ENCODE data around the gene AP2A2. TPM values are rescaled to one million over a fixed set of nuclear protein-coding genes. Genes with fewer than 3 reads are reported as not detected.

The AP2A2 gene
- total RNA-seq, 4 donors from 2014 or later: 49.5 to 82.6 (median 72.2) TPM

DNA sequence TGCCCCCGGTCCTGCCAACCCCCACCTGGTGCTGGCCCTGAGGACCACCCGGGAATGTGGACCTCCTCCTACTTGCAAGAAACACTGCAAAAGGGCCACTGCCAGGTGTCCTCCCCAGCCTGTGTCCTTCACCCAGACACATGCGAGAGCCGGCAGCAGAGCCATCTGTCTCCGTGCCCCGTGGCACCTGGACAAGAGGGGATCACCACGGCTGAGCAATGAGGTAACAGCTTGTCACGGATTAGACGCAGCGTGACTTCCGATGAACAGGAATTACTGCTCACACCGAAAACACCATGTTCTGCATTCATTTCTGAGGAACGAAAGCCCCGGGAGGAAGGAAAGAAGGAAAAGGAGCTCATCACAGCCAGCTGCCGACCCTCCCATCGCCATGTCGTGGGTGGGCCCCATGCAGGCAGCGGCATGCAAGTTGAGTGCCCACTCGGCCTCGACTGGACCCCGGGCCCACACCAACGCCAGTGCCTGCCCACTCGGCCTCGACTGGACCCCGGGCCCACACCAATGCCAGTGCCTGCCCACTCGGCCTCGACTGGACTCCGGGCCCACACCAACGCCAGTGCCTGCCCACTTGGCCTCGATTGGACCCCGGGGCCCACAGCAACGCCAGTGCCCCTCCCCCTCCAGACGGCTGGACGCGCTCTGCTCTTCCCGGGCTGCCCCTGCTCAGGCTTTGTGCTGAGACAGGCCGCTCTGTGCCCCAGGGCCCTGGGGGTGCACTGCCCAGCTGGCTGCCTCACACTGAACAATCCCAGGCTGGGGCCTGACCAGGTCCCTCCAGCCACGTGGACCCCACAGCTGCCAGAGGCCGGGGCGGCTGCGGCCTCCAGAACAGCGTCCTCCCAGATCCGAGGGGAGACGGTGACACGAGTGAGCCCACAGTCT lies 37.1 kb upstream of the AP2A2 start:
- H3K27ac ChIP-seq (replicated peaks in 1 of 4): no peak overlapping the region
- H3K36me3 ChIP-seq: peaks cover 0 to 68% (median 41%) of the 10 kb centered on the region in 4 donors
- TF ChIP-seq EP300 (IDR thresholded peaks at IDR 0.05) (no peak), POLR2AphosphoS5 (IDR thresholded peaks at IDR 0.05) (no peak), POLR2A (IDR thresholded peaks at IDR 0.05; ENCODE audit: low read depth) (no peak)
- TF ChIP-seq, protein P1, sequence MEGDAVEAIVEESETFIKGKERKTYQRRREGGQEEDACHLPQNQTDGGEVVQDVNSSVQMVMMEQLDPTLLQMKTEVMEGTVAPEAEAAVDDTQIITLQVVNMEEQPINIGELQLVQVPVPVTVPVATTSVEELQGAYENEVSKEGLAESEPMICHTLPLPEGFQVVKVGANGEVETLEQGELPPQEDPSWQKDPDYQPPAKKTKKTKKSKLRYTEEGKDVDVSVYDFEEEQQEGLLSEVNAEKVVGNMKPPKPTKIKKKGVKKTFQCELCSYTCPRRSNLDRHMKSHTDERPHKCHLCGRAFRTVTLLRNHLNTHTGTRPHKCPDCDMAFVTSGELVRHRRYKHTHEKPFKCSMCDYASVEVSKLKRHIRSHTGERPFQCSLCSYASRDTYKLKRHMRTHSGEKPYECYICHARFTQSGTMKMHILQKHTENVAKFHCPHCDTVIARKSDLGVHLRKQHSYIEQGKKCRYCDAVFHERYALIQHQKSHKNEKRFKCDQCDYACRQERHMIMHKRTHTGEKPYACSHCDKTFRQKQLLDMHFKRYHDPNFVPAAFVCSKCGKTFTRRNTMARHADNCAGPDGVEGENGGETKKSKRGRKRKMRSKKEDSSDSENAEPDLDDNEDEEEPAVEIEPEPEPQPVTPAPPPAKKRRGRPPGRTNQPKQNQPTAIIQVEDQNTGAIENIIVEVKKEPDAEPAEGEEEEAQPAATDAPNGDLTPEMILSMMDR (IDR thresholded peaks at IDR 0.05): no peak
- no peaks in the 10 kb centered on the region for H3K27me3 ChIP-seq
- WGBS: 94% methylated on average over 32 of the region's 45 CpGs
- no peak for DNase-seq (ENCODE audit: extremely low spot score)
- H3K4me1 ChIP-seq: no peaks in the 10 kb centered on the region
- H3K9me3 ChIP-seq: no peaks in the 10 kb centered on the region
- no peak overlapping the region for H3K4me3 ChIP-seq
- intact Hi-C loops (cut with DNase I): no loop called here

DNA sequence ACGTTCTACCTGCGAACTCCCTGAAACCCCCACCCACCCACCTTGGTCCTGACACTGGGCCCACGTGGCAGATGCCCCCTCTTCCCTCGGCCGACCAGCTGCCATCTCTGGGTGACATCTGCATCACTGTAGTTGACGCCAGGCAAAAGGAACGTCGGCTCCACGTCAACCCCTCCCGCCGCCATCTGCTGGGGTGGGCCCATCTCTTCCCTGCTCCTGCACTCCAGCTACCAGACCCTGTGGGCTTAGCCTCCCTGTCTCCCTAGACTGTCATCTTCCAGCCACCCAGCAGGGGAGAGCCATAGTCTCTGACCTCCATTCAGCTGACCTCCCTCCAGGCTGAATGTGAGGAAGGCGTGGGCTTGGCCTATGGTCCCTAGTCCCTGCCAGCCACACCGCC lies 36.4 kb upstream of the AP2A2 start:
- intact Hi-C loops (cut with DNase I): no loop called here
- Histone ChIP-seq H3K36me3 (peaks cover 0 to 62% (median 36%) of the 10 kb centered on the region in 4 donors), H3K27ac (replicated peaks in 1 of 4) (no peak overlapping the region), H3K9me3 (no peaks in the 10 kb centered on the region), H3K4me3 (no peak overlapping the region), H3K27me3 (no peaks in the 10 kb centered on the region), H3K4me1 (no peaks in the 10 kb centered on the region)
- DNase-seq (ENCODE audit: extremely low spot score): no peak
- TF ChIP-seq EP300 (IDR thresholded peaks at IDR 0.05) (no peak), POLR2AphosphoS5 (IDR thresholded peaks at IDR 0.05) (no peak), POLR2A (IDR thresholded peaks at IDR 0.05; ENCODE audit: low read depth) (no peak)
- TF ChIP-seq, protein P1 (IDR thresholded peaks at IDR 0.05): no peak
- WGBS: 94% methylated on average over 11 of the region's 13 CpGs

DNA sequence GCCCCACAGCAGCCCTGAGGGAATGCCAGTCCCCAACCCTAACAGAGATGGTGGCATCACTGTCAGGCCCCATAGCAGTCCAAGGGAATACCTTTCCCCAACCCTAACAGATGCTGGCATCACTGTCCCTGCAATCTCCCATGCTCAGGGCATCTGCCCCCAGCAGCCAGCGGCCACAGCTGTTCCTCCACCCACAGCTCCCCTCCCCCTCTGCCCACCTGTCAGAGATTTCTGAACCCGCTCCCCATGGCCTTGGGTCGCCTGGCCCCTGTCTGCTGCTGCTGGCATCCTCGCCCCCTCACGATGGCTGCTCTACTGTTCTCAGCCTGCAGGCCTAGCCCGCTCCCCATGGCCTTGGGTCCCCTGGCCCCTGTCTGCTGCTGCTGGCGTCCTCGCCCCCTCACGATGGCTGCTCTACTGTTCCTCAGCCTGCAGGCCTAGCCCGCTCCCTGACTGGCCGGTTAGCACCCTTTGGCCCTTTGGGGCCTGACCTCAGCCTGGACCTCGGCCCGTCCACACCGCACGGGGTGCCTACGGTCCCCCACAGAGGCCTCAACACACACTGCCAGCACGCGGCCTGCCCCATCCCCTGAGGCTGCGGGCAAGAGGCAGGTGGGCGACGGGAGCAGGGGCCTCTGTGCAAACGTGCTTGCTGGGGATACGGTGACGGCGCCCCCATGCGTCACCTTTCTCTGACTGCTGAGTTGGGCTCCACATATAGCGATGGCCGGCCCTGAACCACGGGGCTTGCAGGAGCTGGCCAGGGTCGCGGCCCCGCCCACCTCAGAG lies 35.8 kb upstream of the AP2A2 start:
- intact Hi-C loops (cut with DNase I): no loop called here
- H3K36me3 ChIP-seq: peaks cover 0 to 67% (median 38%) of the 10 kb centered on the region in 4 donors
- no peak overlapping the region for H3K27ac ChIP-seq (replicated peaks in 1 of 4)
- TF ChIP-seq, protein P1 (IDR thresholded peaks at IDR 0.05): no peak
- no peak for TF ChIP-seq EP300 (IDR thresholded peaks at IDR 0.05)
- TF ChIP-seq POLR2A (IDR thresholded peaks at IDR 0.05; ENCODE audit: low read depth): no peak
- TF ChIP-seq POLR2AphosphoS5 (IDR thresholded peaks at IDR 0.05): no peak
- no peaks in the 10 kb centered on the region for H3K4me1 ChIP-seq
- 88% methylated on average over 14 of the region's 32 CpGs for whole genome bisulfite sequencing
- no peak overlapping the region for H3K4me3 ChIP-seq
- DNase-seq (ENCODE audit: extremely low spot score): no peak
- no peaks in the 10 kb centered on the region for H3K27me3 ChIP-seq
- no peaks in the 10 kb centered on the region for H3K9me3 ChIP-seq

DNA sequence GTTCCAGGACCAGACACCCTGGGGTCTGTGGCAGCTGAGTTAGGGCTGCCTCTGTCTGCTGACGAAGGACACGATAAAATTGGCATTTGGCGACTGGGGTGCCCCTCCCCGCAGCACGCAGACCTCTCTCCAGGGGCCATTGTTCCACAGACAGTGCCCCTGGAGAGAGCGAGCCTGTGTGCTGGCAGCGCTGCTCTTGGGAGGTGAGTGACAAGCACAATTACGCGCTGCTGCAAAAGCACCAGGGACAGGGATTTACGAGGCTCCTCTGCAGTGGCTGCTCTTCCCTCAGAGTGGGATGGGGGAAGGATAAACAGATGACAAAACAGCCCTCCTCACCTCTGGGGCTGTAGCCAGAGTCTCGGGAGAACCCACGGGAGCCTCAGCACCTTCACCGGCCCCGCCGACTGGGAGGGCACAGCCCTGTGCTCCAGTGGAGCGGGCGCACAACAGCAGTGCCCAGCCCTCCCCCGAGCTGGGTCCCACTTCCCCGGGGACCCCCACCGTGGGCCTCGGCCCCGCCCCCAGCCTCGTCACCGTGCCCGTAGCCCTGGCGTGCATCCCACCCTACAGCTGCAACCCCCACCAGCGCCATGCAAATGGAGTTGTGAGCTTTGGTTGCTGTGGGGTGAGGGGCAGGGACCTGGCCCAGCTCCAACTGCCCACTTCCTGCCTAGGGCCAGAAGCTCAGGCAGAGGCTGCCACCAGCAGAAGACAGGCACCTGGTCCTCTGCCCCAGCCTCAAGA lies 34.7 kb upstream of the AP2A2 start:
- Histone ChIP-seq H3K9me3 (no peaks in the 10 kb centered on the region), H3K27ac (replicated peaks in 1 of 4) (no peak overlapping the region), H3K36me3 (peaks cover 0 to 74% (median 39%) of the 10 kb centered on the region in 4 donors), H3K27me3 (no peaks in the 10 kb centered on the region), H3K4me3 (no peak overlapping the region), H3K4me1 (no peaks in the 10 kb centered on the region)
- no peak for TF ChIP-seq POLR2AphosphoS5 (IDR thresholded peaks at IDR 0.05)
- no peak for TF ChIP-seq POLR2A (IDR thresholded peaks at IDR 0.05; ENCODE audit: low read depth)
- no peak for TF ChIP-seq EP300 (IDR thresholded peaks at IDR 0.05)
- TF ChIP-seq, protein P1 (IDR thresholded peaks at IDR 0.05): no peak
- 84% methylated on average over 5 of the region's 27 CpGs for WGBS
- no peak for DNase-seq (ENCODE audit: extremely low spot score)
- intact Hi-C loops (cut with DNase I): no loop called here
